Mesothelial cell of epicardium (in vitro differentiated cells): ENCODE data around the gene ACADVL. TPM values are rescaled to one million over a fixed set of nuclear protein-coding genes. Genes with fewer than 3 reads are reported as not detected.

Experiments
- DNase-seq, 2 experiments: peaks; one replicate each; pipeline ENCODE4 v3.0.0; 2021; ENCODE audit warnings: low spot score in 2 of 2; ENCODE audit not compliant: unreplicated experiment in 2 of 2
- H3K27ac Mint-ChIP-seq: 2 replicates; pipeline ENCODE4 v1.8.0; 2021; ENCODE audit warnings: mixed read lengths
- H3K27me3 Mint-ChIP-seq: 2 replicates; pipeline ENCODE4 v1.8.0; 2021; ENCODE audit warnings: low read depth, mixed read lengths
- H3K36me3 Mint-ChIP-seq: 2 replicates; pipeline ENCODE4 v1.8.0; 2021; ENCODE audit warnings: mixed read lengths
- H3K4me1 Mint-ChIP-seq: 2 replicates; pipeline ENCODE4 v1.8.0; 2021; ENCODE audit warnings: mixed read lengths
- H3K4me3 Mint-ChIP-seq: 2 replicates; pipeline ENCODE4 v1.8.0; 2021; ENCODE audit warnings: mild to moderate bottlenecking, moderate library complexity, mixed read lengths
- H3K9me3 Mint-ChIP-seq: 2 replicates; pipeline ENCODE4 v1.8.0; 2021; ENCODE audit warnings: mixed read lengths
- CTCF ChIP-seq: fragments of 200-600 bp; sonication (generic); IDR thresholded peaks from one replicate; pipeline ENCODE4 v1.5.0; 2021; ENCODE audit warnings: antibody characterized with exemption; ENCODE audit not compliant: unreplicated experiment
- total RNA-seq: library from RNA; stranded (reverse); gene quantifications from 3 replicates; pipeline ENCODE4 v1.2.1, GENCODE V29; 2021

Gene ACADVL
- total RNA-seq, 1 donor from 2014 or later = 424 TPM

- peaks cover 75% of the 10 kb centered on the region for H3K4me1 Mint-ChIP-seq
- peak overlapping the region; percentile 98 for H3K27ac Mint-ChIP-seq
- H3K27me3 Mint-ChIP-seq = no peaks in the 10 kb centered on the region
- H3K4me3 Mint-ChIP-seq = peak overlapping the region; percentile 92
- no peaks in the 10 kb centered on the region for H3K9me3 Mint-ChIP-seq
- no peak for TF ChIP-seq CTCF
- H3K36me3 Mint-ChIP-seq = no peaks in the 10 kb centered on the region
- DNase-seq = peak; percentile 99
Measured at GRCh38 chr17:7214300-7215135, 5.2 kb upstream of the ACADVL start.

DNA sequence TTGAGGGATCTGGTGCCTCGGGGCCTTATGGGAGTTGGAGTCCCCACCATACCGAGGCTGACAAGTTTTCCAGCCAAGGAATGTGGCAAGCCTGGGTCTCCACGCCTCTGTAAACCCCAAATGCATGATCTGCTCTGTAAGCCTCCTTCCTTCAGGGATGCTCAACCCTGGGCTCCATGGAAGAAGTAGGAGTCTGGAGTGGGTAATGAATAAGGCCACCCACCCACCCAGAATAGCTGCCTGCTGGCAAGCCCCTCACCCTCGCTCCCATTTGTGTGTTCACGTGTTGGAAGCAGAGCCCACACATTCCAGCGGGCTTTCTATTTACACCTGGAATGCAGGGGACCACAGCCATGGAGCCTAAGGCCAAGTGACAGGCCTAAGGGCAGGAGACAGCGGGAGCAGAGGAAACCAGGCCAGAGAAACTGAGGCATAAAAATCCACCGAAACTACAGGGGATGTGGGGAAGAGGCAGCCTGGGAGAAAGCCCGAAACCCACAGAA lies 4.6 kb upstream of the ACADVL start:
- Mint-ChIP-seq H3K4me3 (peak overlapping the region; percentile 92), H3K9me3 (no peaks in the 10 kb centered on the region), H3K27ac (peak overlapping the region; percentile 98), H3K36me3 (no peaks in the 10 kb centered on the region), H3K27me3 (no peaks in the 10 kb centered on the region), H3K4me1 (peaks cover 74% of the 10 kb centered on the region)
- TF ChIP-seq CTCF = no peak
- no peak for DNase-seq

- H3K36me3 Mint-ChIP-seq = no peaks in the 10 kb centered on the region
- H3K27me3 Mint-ChIP-seq = no peaks in the 10 kb centered on the region
- H3K4me1 Mint-ChIP-seq = peaks cover 74% of the 10 kb centered on the region
- no peak for DNase-seq
- H3K4me3 Mint-ChIP-seq = peak overlapping the region; percentile 92
- H3K9me3 Mint-ChIP-seq = no peaks in the 10 kb centered on the region
- H3K27ac Mint-ChIP-seq = peak overlapping the region; percentile 98
- no peak for TF ChIP-seq CTCF
Measured at GRCh38 chr17:7215652-7216180, 4.0 kb upstream of the ACADVL start.

DNA sequence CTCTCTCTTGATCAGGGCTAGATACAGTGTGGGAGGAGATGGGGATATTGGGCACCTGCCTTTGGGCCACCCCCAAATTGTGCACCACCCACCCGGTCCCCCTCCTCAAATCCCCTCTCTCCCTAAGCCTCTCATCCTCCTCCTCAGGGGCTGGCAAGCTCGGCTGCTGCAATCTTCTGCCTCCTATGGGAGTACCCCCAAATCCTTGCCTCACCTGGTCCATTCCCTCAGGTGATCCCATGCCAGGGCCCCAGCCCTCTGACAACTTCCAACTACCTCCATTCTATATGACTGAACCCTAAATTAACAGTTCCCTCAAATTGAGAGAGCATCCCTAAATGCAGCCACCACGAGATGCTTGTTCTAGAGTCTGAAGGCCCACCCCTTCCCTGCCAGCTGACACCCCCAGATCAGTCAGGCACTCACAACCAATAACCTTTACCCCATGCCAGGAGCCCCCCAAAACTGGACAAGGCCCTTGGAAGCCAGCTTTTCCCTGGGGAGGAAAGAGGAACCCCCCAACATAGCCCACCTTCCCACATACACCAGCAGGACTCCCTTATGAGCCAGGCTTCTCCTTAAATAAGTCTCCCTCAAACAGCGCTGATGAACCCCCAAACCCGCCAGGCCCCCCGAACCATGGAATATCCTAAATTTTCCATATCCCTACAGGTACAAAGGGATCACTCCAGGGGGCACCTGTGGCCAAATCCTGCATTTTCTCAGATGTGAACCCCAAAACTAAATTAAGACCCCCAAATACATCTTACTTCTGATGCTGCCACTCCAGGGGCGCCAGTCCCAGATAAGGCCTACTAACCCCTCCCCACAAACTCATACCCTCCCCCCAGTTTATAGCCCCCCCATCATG lies 3.3 kb upstream of the ACADVL start:
- Mint-ChIP-seq H3K4me3 (peak overlapping the region; percentile 59), H3K9me3 (no peaks in the 10 kb centered on the region), H3K27ac (peak overlapping the region; percentile 93), H3K4me1 (peaks cover 73% of the 10 kb centered on the region), H3K27me3 (no peaks in the 10 kb centered on the region), H3K36me3 (no peaks in the 10 kb centered on the region)
- no peak for TF ChIP-seq CTCF
- DNase-seq = no peak

DNA sequence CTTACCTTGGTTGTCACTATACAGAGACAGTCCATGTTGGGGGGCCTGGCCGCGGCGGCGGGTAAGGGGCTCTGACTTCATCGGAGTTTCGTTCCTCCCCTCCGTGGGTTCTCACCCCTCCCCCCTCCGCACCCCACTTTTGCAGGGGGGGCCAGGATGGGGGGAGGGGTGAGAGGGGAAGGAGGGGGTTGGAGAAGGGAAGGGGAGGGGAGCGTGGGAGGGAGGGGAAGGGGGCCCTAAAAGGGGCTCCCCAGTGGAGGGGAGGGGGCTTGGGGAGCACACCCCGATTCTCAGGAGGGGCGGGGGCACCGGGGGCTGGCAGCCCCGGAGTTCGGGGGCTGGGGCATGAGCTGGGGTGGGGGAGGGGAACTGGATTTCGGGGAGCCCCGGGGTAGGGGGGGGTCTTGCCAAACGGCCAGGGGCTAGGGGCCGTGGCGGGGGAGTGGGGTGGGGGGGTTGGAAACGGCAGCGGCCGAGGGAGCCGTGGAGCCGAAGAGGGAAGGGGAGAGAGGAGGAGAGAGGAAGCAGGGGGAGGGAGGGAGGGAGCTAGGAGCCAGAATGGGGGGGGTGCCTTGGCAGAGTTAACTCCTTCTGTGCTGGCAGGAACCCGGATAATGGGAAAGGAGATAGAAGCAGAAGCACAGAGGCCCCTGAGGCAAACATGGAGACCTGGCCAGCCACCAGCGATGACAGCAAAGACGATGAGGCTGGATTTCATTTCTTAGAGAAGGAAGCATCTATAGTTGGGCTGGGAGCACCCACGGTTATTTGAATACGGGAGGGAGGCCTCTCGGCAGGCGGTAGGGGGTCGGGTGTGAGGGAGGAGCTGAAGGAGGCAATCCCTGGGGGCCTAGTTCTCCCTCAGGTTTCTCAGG lies 2.4 kb upstream of the ACADVL start:
- DNase-seq = peak in 1 of 2 experiments; percentile 52
- no peak for TF ChIP-seq CTCF
- H3K4me1 Mint-ChIP-seq = peaks cover 66% of the 10 kb centered on the region
- H3K27me3 Mint-ChIP-seq = no peaks in the 10 kb centered on the region
- peak overlapping the region; percentile 92 for H3K4me3 Mint-ChIP-seq
- H3K36me3 Mint-ChIP-seq = no peaks in the 10 kb centered on the region
- no peaks in the 10 kb centered on the region for H3K9me3 Mint-ChIP-seq
- peak overlapping the region; percentile 93 for H3K27ac Mint-ChIP-seq
